ENCODE results near the gene TXLNG.

The TXLNG gene

GRCh38 chrX:16885628-16886027 is 99.4 kb downstream of the TXLNG start:
- Histone ChIP-seq H3K9me3 (ENCODE audit: control insufficient read depth in 1 of 2, low read length in 2 of 2) (no peaks in the 10 kb centered on the region), H3K36me3 (ENCODE audit: control insufficient read depth in 1 of 2, insufficient read depth in 2 of 2, low read length in 2 of 2) (no peaks in the 10 kb centered on the region), H3K27me3 (ENCODE audit: control insufficient read depth in 1 of 2, insufficient read depth in 2 of 2, low read length in 2 of 2) (no peaks in the 10 kb centered on the region), H3K4me3 (ENCODE audit: low read depth in 1 of 2, low read length in 2 of 2) (no peak overlapping the region), H3K9ac (ENCODE audit: low read depth in 1 of 2, low read length in 2 of 2) (no peak overlapping the region), H3K27ac (ENCODE audit: low read depth, low read length) (no peak overlapping the region), H3K4me1 (ENCODE audit: control insufficient read depth in 1 of 2, insufficient read depth in 2 of 2, low read length in 2 of 2) (no peaks in the 10 kb centered on the region)

- no peaks in the 10 kb centered on the region for H3K9me3 ChIP-seq (ENCODE audit: control insufficient read depth in 1 of 2, low read length in 2 of 2)
- H3K27me3 ChIP-seq (ENCODE audit: control insufficient read depth in 1 of 2, insufficient read depth in 2 of 2, low read length in 2 of 2), result no peaks in the 10 kb centered on the region
- H3K4me3 ChIP-seq (ENCODE audit: low read depth in 1 of 2, low read length in 2 of 2), result no peak overlapping the region
- H3K4me1 ChIP-seq (ENCODE audit: control insufficient read depth in 1 of 2, insufficient read depth in 2 of 2, low read length in 2 of 2), result no peaks in the 10 kb centered on the region
- H3K27ac ChIP-seq (ENCODE audit: low read depth, low read length), result no peak overlapping the region
- H3K36me3 ChIP-seq (ENCODE audit: control insufficient read depth in 1 of 2, insufficient read depth in 2 of 2, low read length in 2 of 2), result no peaks in the 10 kb centered on the region
- H3K9ac ChIP-seq (ENCODE audit: low read depth in 1 of 2, low read length in 2 of 2), result no peak overlapping the region
Measured at GRCh38 chrX:16892504-16893362, 106.5 kb downstream of the TXLNG start.

Measured in duodenal mucosa (tissue), 2 donors.